HepG2 (cell line): ENCODE data around the gene TARP.

Experiments used
- ATF1 ChIP-seq: IDR thresholded peaks from 2 replicates; pipeline ENCODE4 v1.6.1; 2016; ENCODE audit warnings: mild to moderate bottlenecking, control low read depth
- ETV5 ChIP-seq: IDR thresholded peaks from 2 replicates; pipeline ENCODE4 v1.6.1; 2018; ENCODE audit warnings: missing biosample characterization, missing genetic modification reagents, inconsistent platforms, borderline replicate concordance
- EZH2 ChIP-seq: conservative IDR thresholded peaks from 2 replicates; pipeline ENCODE4 v1.6.1; 2012; ENCODE audit warnings: mild to moderate bottlenecking, low read depth, low read length, moderate library complexity
- FOXP1 ChIP-seq, 2 experiments: fragments of 450-650 bp in 1 of 2; IDR thresholded peaks; 2 replicates each; pipeline ENCODE4 v1.6.1; 2017 to 2018; ENCODE audit warnings: antibody characterized with exemption in 1 of 2
- KAT7 ChIP-seq: IDR thresholded peaks from 2 replicates; pipeline ENCODE4 v1.6.1; 2018; ENCODE audit warnings: borderline replicate concordance, missing compliant biosample characterization
- KLF9 ChIP-seq: IDR thresholded peaks from 2 replicates; pipeline ENCODE4 v1.6.1; 2016; ENCODE audit warnings: low read depth
- SOX13 ChIP-seq, 3 experiments: fragments of 450-650 bp in 1 of 3; sonication (generic) in 1 of 3; formaldehyde crosslinking in 1 of 3; IDR thresholded peaks in 2 of 3; conservative IDR thresholded peaks in 1 of 3; 2 replicates each; pipeline versions ENCODE4 v1.5.0 to v1.6.1; 2016 to 2020; ENCODE audit warnings: antibody characterized with exemption in 1 of 3, mild to moderate bottlenecking in 1 of 3, missing compliant biosample characterization in 1 of 3, missing genetic modification reagents in 1 of 3, moderate library complexity in 1 of 3
- TBL1XR1 ChIP-seq: fragments of 150-350 bp; IDR thresholded peaks from 2 replicates; pipeline ENCODE4 v1.6.1; 2014; ENCODE audit warnings: borderline replicate concordance, low read length; ENCODE audit not compliant: partially characterized antibody
- ZNF274 ChIP-seq: sonication (generic); formaldehyde crosslinking; IDR thresholded peaks from 2 replicates; pipeline ENCODE4 v1.5.1; 2020; ENCODE audit warnings: mild to moderate bottlenecking, missing genetic modification reagents
- ZNF703 ChIP-seq: sonication (generic); formaldehyde crosslinking; IDR thresholded peaks from 2 replicates; pipeline ENCODE4 v1.5.1; 2020; ENCODE audit warnings: missing genetic modification reagents, mild to moderate bottlenecking, moderate library complexity, borderline replicate concordance
- TF ChIP-seq, protein P1 (sequence below): sonication (generic); formaldehyde crosslinking; IDR thresholded peaks from 2 replicates; pipeline ENCODE4 v1.4.0; 2020; ENCODE audit warnings: missing genetic modification reagents
- TF ChIP-seq, protein P2 (sequence below): sonication (generic); formaldehyde crosslinking; IDR thresholded peaks from 2 replicates; pipeline ENCODE4 v1.5.0; 2020; ENCODE audit warnings: mild to moderate bottlenecking, missing genetic modification reagents, moderate library complexity
- TF ChIP-seq, protein P3 (sequence below): sonication (generic); formaldehyde crosslinking; IDR thresholded peaks from 2 replicates; pipeline ENCODE4 v1.9.0; 2021; ENCODE audit warnings: missing genetic modification reagents, mild to moderate bottlenecking, borderline replicate concordance
- TF ChIP-seq, protein P4 (sequence below): sonication (generic); formaldehyde crosslinking; IDR thresholded peaks from 2 replicates; pipeline ENCODE4 v1.4.0; 2020; ENCODE audit warnings: missing genetic modification reagents

DNA sequence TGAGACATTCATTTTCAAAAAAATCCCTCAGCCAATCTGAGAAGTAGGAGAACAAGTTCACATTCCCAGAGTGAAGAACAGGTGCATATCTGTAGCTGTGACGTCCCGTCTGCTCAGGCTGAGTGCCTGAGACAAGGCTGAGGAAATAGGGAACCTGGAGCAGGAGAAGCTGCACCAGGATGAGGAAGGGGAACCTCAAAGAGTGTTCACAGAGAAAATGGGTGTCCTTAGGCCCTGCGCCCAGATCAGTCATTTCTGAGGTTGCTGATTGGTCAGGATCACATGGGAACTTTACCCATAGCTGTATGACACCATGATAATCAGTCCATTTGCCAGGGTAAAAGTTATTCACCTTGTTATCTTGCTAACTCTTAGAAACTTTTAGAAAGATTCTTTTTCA is 34.2 kb upstream of the TARP start:
- TF ChIP-seq, protein P1, sequence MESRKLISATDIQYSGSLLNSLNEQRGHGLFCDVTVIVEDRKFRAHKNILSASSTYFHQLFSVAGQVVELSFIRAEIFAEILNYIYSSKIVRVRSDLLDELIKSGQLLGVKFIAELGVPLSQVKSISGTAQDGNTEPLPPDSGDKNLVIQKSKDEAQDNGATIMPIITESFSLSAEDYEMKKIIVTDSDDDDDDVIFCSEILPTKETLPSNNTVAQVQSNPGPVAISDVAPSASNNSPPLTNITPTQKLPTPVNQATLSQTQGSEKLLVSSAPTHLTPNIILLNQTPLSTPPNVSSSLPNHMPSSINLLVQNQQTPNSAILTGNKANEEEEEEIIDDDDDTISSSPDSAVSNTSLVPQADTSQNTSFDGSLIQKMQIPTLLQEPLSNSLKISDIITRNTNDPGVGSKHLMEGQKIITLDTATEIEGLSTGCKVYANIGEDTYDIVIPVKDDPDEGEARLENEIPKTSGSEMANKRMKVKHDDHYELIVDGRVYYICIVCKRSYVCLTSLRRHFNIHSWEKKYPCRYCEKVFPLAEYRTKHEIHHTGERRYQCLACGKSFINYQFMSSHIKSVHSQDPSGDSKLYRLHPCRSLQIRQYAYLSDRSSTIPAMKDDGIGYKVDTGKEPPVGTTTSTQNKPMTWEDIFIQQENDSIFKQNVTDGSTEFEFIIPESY (CRISPR knock-in tag), result no peak
- TF ChIP-seq KAT7 (no peak), EZH2 (no peak), ZNF703 (CRISPR knock-in tag) (no peak), ETV5 (no peak), ATF1 (no peak), FOXP1 (IDR thresholded peaks at IDR 0.05) (no peak), FOXP1 (CRISPR knock-in tag; IDR thresholded peaks at IDR 0.05) (no peak), ZNF274 (CRISPR knock-in tag) (no peak), SOX13 (IDR thresholded peaks at IDR 0.05) (no peak), SOX13 (CRISPR knock-in tag; conservative IDR thresholded peaks at IDR 0.05 in 1 of 2, IDR thresholded peaks at IDR 0.05 in 1 of 2) (no peak), KLF9 (CRISPR knock-in tag) (no peak), TBL1XR1 (no peak)
- TF ChIP-seq, protein P2, sequence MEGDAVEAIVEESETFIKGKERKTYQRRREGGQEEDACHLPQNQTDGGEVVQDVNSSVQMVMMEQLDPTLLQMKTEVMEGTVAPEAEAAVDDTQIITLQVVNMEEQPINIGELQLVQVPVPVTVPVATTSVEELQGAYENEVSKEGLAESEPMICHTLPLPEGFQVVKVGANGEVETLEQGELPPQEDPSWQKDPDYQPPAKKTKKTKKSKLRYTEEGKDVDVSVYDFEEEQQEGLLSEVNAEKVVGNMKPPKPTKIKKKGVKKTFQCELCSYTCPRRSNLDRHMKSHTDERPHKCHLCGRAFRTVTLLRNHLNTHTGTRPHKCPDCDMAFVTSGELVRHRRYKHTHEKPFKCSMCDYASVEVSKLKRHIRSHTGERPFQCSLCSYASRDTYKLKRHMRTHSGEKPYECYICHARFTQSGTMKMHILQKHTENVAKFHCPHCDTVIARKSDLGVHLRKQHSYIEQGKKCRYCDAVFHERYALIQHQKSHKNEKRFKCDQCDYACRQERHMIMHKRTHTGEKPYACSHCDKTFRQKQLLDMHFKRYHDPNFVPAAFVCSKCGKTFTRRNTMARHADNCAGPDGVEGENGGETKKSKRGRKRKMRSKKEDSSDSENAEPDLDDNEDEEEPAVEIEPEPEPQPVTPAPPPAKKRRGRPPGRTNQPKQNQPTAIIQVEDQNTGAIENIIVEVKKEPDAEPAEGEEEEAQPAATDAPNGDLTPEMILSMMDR, result no peak
- TF ChIP-seq, protein P3, sequence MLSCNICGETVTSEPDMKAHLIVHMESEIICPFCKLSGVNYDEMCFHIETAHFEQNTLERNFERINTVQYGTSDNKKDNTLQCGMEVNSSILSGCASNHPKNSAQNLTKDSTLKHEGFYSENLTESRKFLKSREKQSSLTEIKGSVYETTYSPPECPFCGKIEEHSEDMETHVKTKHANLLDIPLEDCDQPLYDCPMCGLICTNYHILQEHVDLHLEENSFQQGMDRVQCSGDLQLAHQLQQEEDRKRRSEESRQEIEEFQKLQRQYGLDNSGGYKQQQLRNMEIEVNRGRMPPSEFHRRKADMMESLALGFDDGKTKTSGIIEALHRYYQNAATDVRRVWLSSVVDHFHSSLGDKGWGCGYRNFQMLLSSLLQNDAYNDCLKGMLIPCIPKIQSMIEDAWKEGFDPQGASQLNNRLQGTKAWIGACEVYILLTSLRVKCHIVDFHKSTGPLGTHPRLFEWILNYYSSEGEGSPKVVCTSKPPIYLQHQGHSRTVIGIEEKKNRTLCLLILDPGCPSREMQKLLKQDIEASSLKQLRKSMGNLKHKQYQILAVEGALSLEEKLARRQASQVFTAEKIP (CRISPR knock-in tag), result no peak
- TF ChIP-seq, protein P4, sequence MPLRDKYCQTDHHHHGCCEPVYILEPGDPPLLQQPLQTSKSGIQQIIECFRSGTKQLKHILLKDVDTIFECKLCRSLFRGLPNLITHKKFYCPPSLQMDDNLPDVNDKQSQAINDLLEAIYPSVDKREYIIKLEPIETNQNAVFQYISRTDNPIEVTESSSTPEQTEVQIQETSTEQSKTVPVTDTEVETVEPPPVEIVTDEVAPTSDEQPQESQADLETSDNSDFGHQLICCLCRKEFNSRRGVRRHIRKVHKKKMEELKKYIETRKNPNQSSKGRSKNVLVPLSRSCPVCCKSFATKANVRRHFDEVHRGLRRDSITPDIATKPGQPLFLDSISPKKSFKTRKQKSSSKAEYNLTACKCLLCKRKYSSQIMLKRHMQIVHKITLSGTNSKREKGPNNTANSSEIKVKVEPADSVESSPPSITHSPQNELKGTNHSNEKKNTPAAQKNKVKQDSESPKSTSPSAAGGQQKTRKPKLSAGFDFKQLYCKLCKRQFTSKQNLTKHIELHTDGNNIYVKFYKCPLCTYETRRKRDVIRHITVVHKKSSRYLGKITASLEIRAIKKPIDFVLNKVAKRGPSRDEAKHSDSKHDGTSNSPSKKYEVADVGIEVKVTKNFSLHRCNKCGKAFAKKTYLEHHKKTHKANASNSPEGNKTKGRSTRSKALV (CRISPR knock-in tag), result no peak
